GM21423 (cell line): ENCODE measurements around the gene TSPAN17.

Source experiments
- ATAC-seq: cut with Tn5 transposase; IDR thresholded peaks from one replicate; pipeline ENCODE4 v1.9.1; 2021; ENCODE audit warnings: mild to moderate bottlenecking, moderate library complexity; ENCODE audit not compliant: unreplicated experiment

TSPAN17 gene

DNA sequence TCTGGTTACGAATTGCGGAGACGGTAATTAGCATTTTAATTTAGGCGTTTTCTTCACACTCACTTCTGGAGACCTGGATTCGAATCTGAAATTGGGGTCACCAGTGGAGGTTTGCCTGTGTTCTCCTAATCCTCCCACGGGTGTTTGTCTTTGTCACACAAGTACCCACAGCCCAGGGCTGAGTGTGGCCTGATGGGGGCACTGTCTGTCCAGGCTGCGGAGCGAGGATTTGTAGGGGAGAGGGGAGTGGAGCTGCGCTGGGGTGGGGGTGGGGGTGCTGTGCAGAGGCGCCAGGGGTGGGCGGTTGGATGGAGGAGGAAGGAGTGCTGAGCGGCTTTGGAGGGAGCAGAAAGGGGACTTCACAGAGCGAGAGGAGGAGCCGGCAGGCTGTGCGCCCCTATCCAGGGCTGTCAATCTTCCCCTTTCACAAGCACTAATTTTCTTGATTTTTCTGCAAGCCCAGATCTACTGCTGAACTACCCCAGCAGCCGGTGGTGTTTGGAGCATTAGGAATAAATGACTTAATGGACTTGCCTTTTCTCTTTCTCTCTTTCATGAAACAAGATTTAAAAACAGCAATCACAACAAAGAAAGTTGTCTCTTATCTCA, 53.1 kb downstream of the TSPAN17 start:
- ATAC-seq, result no peak

GRCh38 chr5:176702671-176703641, 55.7 kb downstream of the TSPAN17 start:
- no peak for ATAC-seq

DNA sequence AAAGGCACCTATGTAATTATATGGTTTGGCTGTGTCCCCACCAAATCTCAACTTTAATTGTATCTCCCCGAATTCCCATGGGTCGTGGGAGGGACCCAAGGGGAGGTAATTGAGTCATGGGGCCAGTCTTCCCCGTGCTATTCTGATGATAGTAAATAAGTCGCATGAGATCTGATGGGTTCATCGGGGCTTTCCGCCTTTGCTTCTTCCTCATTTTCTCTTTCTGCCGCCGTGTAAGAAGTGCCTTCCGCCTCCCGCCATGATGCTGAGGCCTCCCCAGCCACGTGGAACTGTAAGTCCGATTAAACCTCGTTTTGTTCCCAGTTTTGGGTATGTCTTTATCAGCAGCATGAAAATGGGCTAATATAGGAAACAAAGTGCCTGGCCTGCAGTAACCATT, 56.6 kb downstream of the TSPAN17 start:
- ATAC-seq, result no peak

GRCh38 chr5:176704355-176704754, 57.1 kb downstream of the TSPAN17 start:
- ATAC-seq, result no peak

DNA sequence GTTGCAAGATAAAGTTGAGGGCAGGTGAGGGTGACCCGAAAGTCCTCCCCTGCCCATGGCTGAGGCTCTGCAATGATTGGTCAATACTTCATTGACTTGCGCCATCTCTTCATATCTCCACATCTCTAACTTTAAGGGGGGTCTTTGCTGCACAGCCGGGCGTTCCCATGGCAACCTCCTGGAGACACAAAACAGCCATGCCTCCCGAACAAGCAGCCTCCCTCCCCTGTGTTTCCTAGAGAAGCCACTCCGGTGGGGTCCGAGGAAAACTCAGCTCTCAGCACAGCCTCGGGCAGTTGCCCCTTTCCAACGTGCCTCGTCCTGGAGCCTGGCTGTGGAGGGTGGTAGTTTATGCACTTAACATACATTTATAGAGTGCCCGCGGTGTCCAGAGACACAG, 57.5 kb downstream of the TSPAN17 start:
- ATAC-seq, result no peak
